ENCODE results near the gene DOCK1.

The DOCK1 gene

DNA sequence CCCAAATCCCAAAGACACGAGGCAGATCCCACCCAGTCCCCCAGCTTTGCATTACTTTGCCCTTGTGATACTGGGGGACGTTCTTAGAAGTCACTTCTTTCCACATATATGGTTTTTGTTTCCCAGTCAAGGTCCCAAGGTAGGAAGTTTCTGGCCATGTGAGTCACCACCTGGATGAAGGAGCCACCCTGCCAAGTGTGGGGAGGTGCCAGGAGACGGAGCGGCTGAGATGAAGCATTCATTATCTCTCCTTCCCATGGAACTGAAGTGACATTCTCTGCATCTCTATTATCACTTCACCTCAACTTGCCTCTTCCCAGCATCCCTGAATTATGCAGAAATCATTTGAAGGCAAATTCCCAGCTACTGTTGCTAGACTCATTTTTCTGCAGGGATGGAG lies 427.4 kb downstream of the DOCK1 start:
- Histone ChIP-seq H3K4me3 (ENCODE audit: low read depth, low read length) (no peak overlapping the region), H3K79me2 (no peaks in the 10 kb centered on the region), H3K27me3 (ENCODE audit: control insufficient read depth, insufficient read depth, low read length) (no peaks in the 10 kb centered on the region), H3K9me3 (ENCODE audit: control insufficient read depth, low read length) (no peaks in the 10 kb centered on the region), H3K4me1 (peaks cover under 1% of the 10 kb centered on the region), H3K9ac (no peak overlapping the region), H2AFZ (no peak overlapping the region), H3K36me3 (ENCODE audit: control insufficient read depth, insufficient read depth, low read length) (no peaks in the 10 kb centered on the region), H3K4me2 (ENCODE audit: low read length) (no peak overlapping the region), H3K27ac (no peak overlapping the region)
- TF ChIP-seq, protein P1, sequence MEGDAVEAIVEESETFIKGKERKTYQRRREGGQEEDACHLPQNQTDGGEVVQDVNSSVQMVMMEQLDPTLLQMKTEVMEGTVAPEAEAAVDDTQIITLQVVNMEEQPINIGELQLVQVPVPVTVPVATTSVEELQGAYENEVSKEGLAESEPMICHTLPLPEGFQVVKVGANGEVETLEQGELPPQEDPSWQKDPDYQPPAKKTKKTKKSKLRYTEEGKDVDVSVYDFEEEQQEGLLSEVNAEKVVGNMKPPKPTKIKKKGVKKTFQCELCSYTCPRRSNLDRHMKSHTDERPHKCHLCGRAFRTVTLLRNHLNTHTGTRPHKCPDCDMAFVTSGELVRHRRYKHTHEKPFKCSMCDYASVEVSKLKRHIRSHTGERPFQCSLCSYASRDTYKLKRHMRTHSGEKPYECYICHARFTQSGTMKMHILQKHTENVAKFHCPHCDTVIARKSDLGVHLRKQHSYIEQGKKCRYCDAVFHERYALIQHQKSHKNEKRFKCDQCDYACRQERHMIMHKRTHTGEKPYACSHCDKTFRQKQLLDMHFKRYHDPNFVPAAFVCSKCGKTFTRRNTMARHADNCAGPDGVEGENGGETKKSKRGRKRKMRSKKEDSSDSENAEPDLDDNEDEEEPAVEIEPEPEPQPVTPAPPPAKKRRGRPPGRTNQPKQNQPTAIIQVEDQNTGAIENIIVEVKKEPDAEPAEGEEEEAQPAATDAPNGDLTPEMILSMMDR (IDR thresholded peaks at IDR 0.05): no peak

DNA sequence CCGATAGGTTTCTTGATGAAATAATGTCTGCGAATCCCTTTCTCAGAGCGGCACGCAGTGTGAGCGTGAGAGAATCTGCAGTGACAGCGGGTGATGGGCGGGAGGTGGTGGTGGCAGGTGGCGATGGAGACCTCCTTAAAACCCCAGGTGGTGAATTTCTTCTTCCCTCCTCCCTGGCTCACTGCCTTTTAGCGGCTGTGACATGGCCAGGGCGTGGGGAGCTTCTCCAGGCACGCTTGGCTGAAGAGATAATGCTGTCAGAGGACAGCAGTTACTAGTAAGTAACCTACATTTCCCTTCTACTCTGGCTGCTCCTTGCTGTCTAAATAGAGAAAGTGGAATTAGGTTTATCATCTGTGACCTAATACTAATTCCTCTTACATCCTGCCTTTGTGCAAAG lies 432.6 kb downstream of the DOCK1 start:
- no peaks in the 10 kb centered on the region for H3K79me2 ChIP-seq
- H3K9me3 ChIP-seq (ENCODE audit: control insufficient read depth, low read length): no peaks in the 10 kb centered on the region
- H3K9ac ChIP-seq: no peak overlapping the region
- H3K36me3 ChIP-seq (ENCODE audit: control insufficient read depth, insufficient read depth, low read length): no peaks in the 10 kb centered on the region
- no peak overlapping the region for H3K27ac ChIP-seq
- H2AFZ ChIP-seq: no peak overlapping the region
- no peak overlapping the region for H3K4me3 ChIP-seq (ENCODE audit: low read depth, low read length)
- H3K4me2 ChIP-seq (ENCODE audit: low read length): no peak overlapping the region
- H3K27me3 ChIP-seq (ENCODE audit: control insufficient read depth, insufficient read depth, low read length): no peaks in the 10 kb centered on the region
- TF ChIP-seq, protein P1 (IDR thresholded peaks at IDR 0.05): no peak
- H3K4me1 ChIP-seq: peaks cover 6% of the 10 kb centered on the region

GRCh38 chr10:127338399-127339110 lies 433.3 kb downstream of the DOCK1 start:
- Histone ChIP-seq H3K9ac (no peak overlapping the region), H3K79me2 (no peaks in the 10 kb centered on the region), H3K4me3 (ENCODE audit: low read depth, low read length) (no peak overlapping the region), H2AFZ (no peak overlapping the region), H3K27ac (no peak overlapping the region), H3K27me3 (ENCODE audit: control insufficient read depth, insufficient read depth, low read length) (no peaks in the 10 kb centered on the region), H3K4me1 (peaks cover 6% of the 10 kb centered on the region), H3K4me2 (ENCODE audit: low read length) (no peak overlapping the region), H3K9me3 (ENCODE audit: control insufficient read depth, low read length) (no peaks in the 10 kb centered on the region), H3K36me3 (ENCODE audit: control insufficient read depth, insufficient read depth, low read length) (no peaks in the 10 kb centered on the region)
- TF ChIP-seq, protein P1 (IDR thresholded peaks at IDR 0.05): no peak

GRCh38 chr10:127343821-127344220 lies 438.6 kb downstream of the DOCK1 start:
- no peak overlapping the region for H3K9ac ChIP-seq
- no peaks in the 10 kb centered on the region for H3K4me1 ChIP-seq
- no peaks in the 10 kb centered on the region for H3K36me3 ChIP-seq (ENCODE audit: control insufficient read depth, insufficient read depth, low read length)
- H3K9me3 ChIP-seq (ENCODE audit: control insufficient read depth, low read length): no peaks in the 10 kb centered on the region
- no peaks in the 10 kb centered on the region for H3K79me2 ChIP-seq
- no peak overlapping the region for H3K4me3 ChIP-seq (ENCODE audit: low read depth, low read length)
- H3K27me3 ChIP-seq (ENCODE audit: control insufficient read depth, insufficient read depth, low read length): no peaks in the 10 kb centered on the region
- TF ChIP-seq, protein P1 (IDR thresholded peaks at IDR 0.05): no peak
- H3K4me2 ChIP-seq (ENCODE audit: low read length): no peak overlapping the region
- no peak overlapping the region for H3K27ac ChIP-seq
- H2AFZ ChIP-seq: no peak overlapping the region

GRCh38 chr10:127344346-127344745 lies 439.1 kb downstream of the DOCK1 start:
- no peak overlapping the region for H3K4me3 ChIP-seq (ENCODE audit: low read depth, low read length)
- H3K79me2 ChIP-seq: no peaks in the 10 kb centered on the region
- H3K4me2 ChIP-seq (ENCODE audit: low read length): no peak overlapping the region
- no peaks in the 10 kb centered on the region for H3K36me3 ChIP-seq (ENCODE audit: control insufficient read depth, insufficient read depth, low read length)
- no peaks in the 10 kb centered on the region for H3K9me3 ChIP-seq (ENCODE audit: control insufficient read depth, low read length)
- TF ChIP-seq, protein P1 (IDR thresholded peaks at IDR 0.05): no peak
- H3K27me3 ChIP-seq (ENCODE audit: control insufficient read depth, insufficient read depth, low read length): no peaks in the 10 kb centered on the region
- H3K4me1 ChIP-seq: no peaks in the 10 kb centered on the region
- H2AFZ ChIP-seq: no peak overlapping the region
- H3K9ac ChIP-seq: no peak overlapping the region
- H3K27ac ChIP-seq: no peak overlapping the region

Data from parathyroid adenoma (tissue), 2 donors.